Parathyroid adenoma (tissue), 2 donors: ENCODE results near the gene PEX12.
"Not testable (repeated sequence)": the region's sequence is repeated elsewhere in the genome, so short reads cannot be mapped to it uniquely, and the experiment has no call there.

ENCODE experiments used
- H2AFZ ChIP-seq: fragments of 300-600 bp; sonication (generic); one replicate; pipeline ENCODE4 v1.7.0; 2017; ENCODE audit warnings: antibody characterized with exemption, mild to moderate bottlenecking
- H3K27ac ChIP-seq: fragments of 300-600 bp; sonication (generic); one replicate; pipeline ENCODE4 v1.7.0; 2017
- H3K27me3 ChIP-seq: fragments of 300-600 bp; sonication (generic); one replicate; pipeline ENCODE4 v1.7.0; 2017; ENCODE audit warnings: low read length; ENCODE audit not compliant: control insufficient read depth, insufficient read depth
- H3K36me3 ChIP-seq: fragments of 300-600 bp; sonication (generic); one replicate; pipeline ENCODE4 v1.7.0; 2017; ENCODE audit warnings: low read length; ENCODE audit not compliant: control insufficient read depth, insufficient read depth
- H3K4me1 ChIP-seq: fragments of 300-600 bp; sonication (generic); one replicate; pipeline ENCODE4 v1.7.0; 2017; ENCODE audit warnings: control low read depth
- H3K4me2 ChIP-seq: fragments of 300-600 bp; sonication (generic); one replicate; pipeline ENCODE4 v1.7.0; 2017; ENCODE audit warnings: low read length
- H3K4me3 ChIP-seq: fragments of 300-600 bp; sonication (generic); one replicate; pipeline ENCODE4 v1.7.0; 2017; ENCODE audit warnings: low read depth, low read length
- H3K79me2 ChIP-seq: fragments of 300-600 bp; sonication (generic); one replicate; pipeline ENCODE4 v1.7.0; 2017; ENCODE audit warnings: control low read depth
- H3K9ac ChIP-seq: fragments of 300-600 bp; sonication (generic); one replicate; pipeline ENCODE4 v1.7.0; 2017; ENCODE audit warnings: mild to moderate bottlenecking
- H3K9me3 ChIP-seq: fragments of 300-600 bp; sonication (generic); one replicate; pipeline ENCODE4 v1.7.0; 2017; ENCODE audit warnings: low read length; ENCODE audit not compliant: control insufficient read depth
- CTCF ChIP-seq: fragments of 300-600 bp; sonication (generic); IDR thresholded peaks from one replicate; pipeline ENCODE4 v1.7.0; 2017; ENCODE audit warnings: antibody characterized with exemption, mild to moderate bottlenecking
- donor health status: primary hyperparathyroidism.

The PEX12 gene

GRCh38 chr17:35537601-35538141, 40.7 kb downstream of the PEX12 start, which contains the start of gene SLFN12L:
Gene SLFN12L (minus strand): TSS chr17:35537678. CDS start chr17:35522364, 15,314 bp downstream.
- no peaks in the 10 kb centered on the region for H3K27me3 ChIP-seq
- TF ChIP-seq CTCF: no peak
- H3K9ac ChIP-seq: no peak within 1 kb of the TSS
- H3K79me2 ChIP-seq: no peaks in the 10 kb centered on the region
- peak within 1 kb of the TSS; percentile 47 for H2AFZ ChIP-seq
- no peaks in the 10 kb centered on the region for H3K4me1 ChIP-seq
- no peaks in the 10 kb centered on the region for H3K36me3 ChIP-seq
- H3K27ac ChIP-seq: peak within 1 kb of the TSS; percentile 45
- peak within 1 kb of the TSS; percentile 6 for H3K4me3 ChIP-seq
- no peaks in the 10 kb centered on the region for H3K9me3 ChIP-seq
- no peak within 1 kb of the TSS for H3K4me2 ChIP-seq

GRCh38 chr17:35536664-35537171, 41.7 kb downstream of the PEX12 start:
- Histone ChIP-seq H3K9ac (no peak overlapping the region), H3K79me2 (no peaks in the 10 kb centered on the region), H2AFZ (no peak overlapping the region), H3K27me3 (no peaks in the 10 kb centered on the region), H3K4me3 (no peak overlapping the region), H3K4me1 (no peaks in the 10 kb centered on the region), H3K4me2 (no peak overlapping the region), H3K9me3 (no peaks in the 10 kb centered on the region), H3K27ac (peak overlapping the region; percentile 45), H3K36me3 (no peaks in the 10 kb centered on the region)
- no peak for TF ChIP-seq CTCF

GRCh38 chr17:35535406-35535805, 43.0 kb downstream of the PEX12 start:
- H3K4me3 ChIP-seq, H3K27ac ChIP-seq, H3K4me1 ChIP-seq: not testable (repeated sequence)

GRCh38 chr17:35534576-35535093, 43.7 kb downstream of the PEX12 start:
- no peaks in the 10 kb centered on the region for H3K9me3 ChIP-seq
- H3K4me2 ChIP-seq: no peak overlapping the region
- H3K27ac ChIP-seq: no peak overlapping the region
- no peak overlapping the region for H3K4me3 ChIP-seq
- H3K27me3 ChIP-seq: no peaks in the 10 kb centered on the region
- no peak overlapping the region for H2AFZ ChIP-seq
- no peak overlapping the region for H3K9ac ChIP-seq
- H3K4me1 ChIP-seq: no peaks in the 10 kb centered on the region
- H3K79me2 ChIP-seq: no peaks in the 10 kb centered on the region
- no peak for TF ChIP-seq CTCF
- no peaks in the 10 kb centered on the region for H3K36me3 ChIP-seq

More at GRCh38 chr17:35535406-35535805, 43.0 kb downstream of the PEX12 start:
- H3K9me3 ChIP-seq, H3K79me2 ChIP-seq, H3K36me3 ChIP-seq, H3K9ac ChIP-seq, H2AFZ ChIP-seq, H3K27me3 ChIP-seq, H3K4me2 ChIP-seq: not testable (repeated sequence)

GRCh38 chr17:35531160-35531559, 47.2 kb downstream of the PEX12 start:
- no peaks in the 10 kb centered on the region for H3K9me3 ChIP-seq
- H3K27ac ChIP-seq: no peak overlapping the region
- no peak for TF ChIP-seq CTCF
- H3K27me3 ChIP-seq: no peaks in the 10 kb centered on the region
- no peak overlapping the region for H3K4me3 ChIP-seq
- H3K36me3 ChIP-seq: no peaks in the 10 kb centered on the region
- H3K4me2 ChIP-seq: no peak overlapping the region
- no peaks in the 10 kb centered on the region for H3K79me2 ChIP-seq
- H3K9ac ChIP-seq: no peak overlapping the region
- no peak overlapping the region for H2AFZ ChIP-seq
- H3K4me1 ChIP-seq: no peaks in the 10 kb centered on the region
